Keratinocyte (primary cell): ENCODE measurements around the gene TOP3B.

ENCODE experiments used
- EZH2 ChIP-seq: IDR thresholded peaks from one replicate; pipeline ENCODE4 v1.6.1; 2012; ENCODE audit warnings: inconsistent platforms, mild to moderate bottlenecking, low read length, moderate library complexity
- TF ChIP-seq, protein P1 (sequence below), 3 experiments: IDR thresholded peaks in 1 of 3; conservative IDR thresholded peaks in 1 of 3; optimal IDR thresholded peaks in 1 of 3; 2 replicates in 2 of 3; 3 replicates in 1 of 3; pipeline versions ENCODE3 to v1.5.1; 2011; ENCODE audit warnings: low read length in 3 of 3, mild to moderate bottlenecking in 3 of 3, moderate library complexity in 2 of 3, control low read depth in 1 of 3, inconsistent platforms in 1 of 3; ENCODE audit not compliant: insufficient read depth in 2 of 3; ENCODE audit errors: extremely low read depth in 1 of 3

GRCh38 chr22:21928048-21928447 is 54.5 kb downstream of the TOP3B start:
- no peak for TF ChIP-seq EZH2
- TF ChIP-seq, protein P1, sequence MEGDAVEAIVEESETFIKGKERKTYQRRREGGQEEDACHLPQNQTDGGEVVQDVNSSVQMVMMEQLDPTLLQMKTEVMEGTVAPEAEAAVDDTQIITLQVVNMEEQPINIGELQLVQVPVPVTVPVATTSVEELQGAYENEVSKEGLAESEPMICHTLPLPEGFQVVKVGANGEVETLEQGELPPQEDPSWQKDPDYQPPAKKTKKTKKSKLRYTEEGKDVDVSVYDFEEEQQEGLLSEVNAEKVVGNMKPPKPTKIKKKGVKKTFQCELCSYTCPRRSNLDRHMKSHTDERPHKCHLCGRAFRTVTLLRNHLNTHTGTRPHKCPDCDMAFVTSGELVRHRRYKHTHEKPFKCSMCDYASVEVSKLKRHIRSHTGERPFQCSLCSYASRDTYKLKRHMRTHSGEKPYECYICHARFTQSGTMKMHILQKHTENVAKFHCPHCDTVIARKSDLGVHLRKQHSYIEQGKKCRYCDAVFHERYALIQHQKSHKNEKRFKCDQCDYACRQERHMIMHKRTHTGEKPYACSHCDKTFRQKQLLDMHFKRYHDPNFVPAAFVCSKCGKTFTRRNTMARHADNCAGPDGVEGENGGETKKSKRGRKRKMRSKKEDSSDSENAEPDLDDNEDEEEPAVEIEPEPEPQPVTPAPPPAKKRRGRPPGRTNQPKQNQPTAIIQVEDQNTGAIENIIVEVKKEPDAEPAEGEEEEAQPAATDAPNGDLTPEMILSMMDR (optimal IDR thresholded peaks at IDR 0.05 in 1 of 3, IDR thresholded peaks at IDR 0.05 in 1 of 3, conservative IDR thresholded peaks at IDR 0.05 in 1 of 3; ENCODE audit: extremely low read depth in 1 of 3, insufficient read depth in 2 of 3, low read length in 3 of 3): no peak
